Naive thymus-derived CD4-positive, alpha-beta T cell (primary cell): Measurements from ENCODE around the gene CCT6A. TPM values are rescaled to one million over a fixed set of nuclear protein-coding genes. Genes with fewer than 3 reads are reported as not detected.
"Not testable (repeated sequence)": the region's sequence is repeated elsewhere in the genome, so short reads cannot be mapped to it uniquely, and the experiment has no call there.

Source experiments
- ATAC-seq: fragments of 150-1000 bp; cut with Tn5 transposase; 2 replicates; pipeline ENCODE4 v1.10.0; 2021; ENCODE audit warnings: mild to moderate bottlenecking, moderate library complexity
- CTCF ChIA-PET: fragments of 350-600 bp; sonication (Branson Sonifier 250); formaldehyde crosslinking; loops from one replicate; lab custom pipeline; 2021; ENCODE audit warnings: antibody characterized with exemption; lab: Charles Lee
- POLR2A ChIA-PET: fragments of 350-600 bp; sonication (Branson Sonifier 250); formaldehyde crosslinking; loops from one replicate; lab custom pipeline; 2021; ENCODE audit warnings: antibody characterized with exemption, inconsistent platforms; lab: Charles Lee
- DNase-seq, 9 donors: peaks; one replicate each; pipeline versions ENCODE4 v3.0.0 to v3.0.0-alpha.2; 2020 to 2022; ENCODE audit warnings: mixed read lengths in 1 of 9
- H3K27ac ChIP-seq: one replicate; pipeline ENCODE4 v1.7.0; 2013; ENCODE audit warnings: mild to moderate bottlenecking, low read depth, low read length, moderate library complexity
- H3K27me3 ChIP-seq, 2 donors: one replicate each; pipeline ENCODE4 v1.7.0; 2013; ENCODE audit warnings: low read length in 2 of 2, mild to moderate bottlenecking in 2 of 2, moderate library complexity in 2 of 2; ENCODE audit not compliant: control insufficient read depth in 2 of 2, insufficient read depth in 2 of 2
- H3K36me3 ChIP-seq, 3 experiments: 1 replicate in 2 of 3; 2 replicates in 1 of 3; pipeline ENCODE4 v1.7.0; 2013; ENCODE audit warnings: low read length in 3 of 3, mild to moderate bottlenecking in 3 of 3, moderate library complexity in 1 of 3; ENCODE audit not compliant: insufficient read depth in 3 of 3, control insufficient read depth in 2 of 3
- H3K4me1 ChIP-seq, 2 donors: one replicate each; pipeline ENCODE4 v1.7.0; 2013; ENCODE audit warnings: low read length in 2 of 2, mild to moderate bottlenecking in 2 of 2, moderate library complexity in 1 of 2; ENCODE audit not compliant: control insufficient read depth in 2 of 2, insufficient read depth in 2 of 2
- H3K4me3 ChIP-seq: 2 replicates; pipeline ENCODE4 v1.7.0; 2013; ENCODE audit warnings: mild to moderate bottlenecking, low read length
- H3K9me3 ChIP-seq, 3 experiments: 1 replicate in 2 of 3; 2 replicates in 1 of 3; pipeline ENCODE4 v1.7.0; 2013; ENCODE audit warnings: low read length in 3 of 3; ENCODE audit not compliant: control insufficient read depth in 2 of 3
- H3K27ac Mint-ChIP-seq, 9 donors: one replicate each; pipeline ENCODE4 v1.8.0; 2020 to 2022; ENCODE audit warnings: mixed read lengths in 9 of 9, mild to moderate bottlenecking in 8 of 9, moderate library complexity in 5 of 9, inconsistent platforms in 2 of 9
- H3K27me3 Mint-ChIP-seq, 5 donors: one replicate each; pipeline ENCODE4 v1.8.0; 2021 to 2022; ENCODE audit warnings: mixed read lengths in 5 of 5, mild to moderate bottlenecking in 1 of 5
- H3K36me3 Mint-ChIP-seq, 5 donors: one replicate each; pipeline ENCODE4 v1.8.0; 2020 to 2022; ENCODE audit warnings: mixed read lengths in 5 of 5, mild to moderate bottlenecking in 3 of 5, inconsistent platforms in 1 of 5
- H3K4me1 Mint-ChIP-seq, 7 donors: one replicate each; pipeline ENCODE4 v1.8.0; 2020 to 2022; ENCODE audit warnings: mixed read lengths in 7 of 7, mild to moderate bottlenecking in 3 of 7, inconsistent platforms in 1 of 7
- H3K4me3 Mint-ChIP-seq, 10 donors: one replicate each; pipeline ENCODE4 v1.8.0; 2020 to 2022; ENCODE audit warnings: mild to moderate bottlenecking in 10 of 10, mixed read lengths in 10 of 10, moderate library complexity in 6 of 10, inconsistent platforms in 2 of 10
- H3K9me3 Mint-ChIP-seq, 11 donors: one replicate each; pipeline ENCODE4 v1.8.0; 2020 to 2022; ENCODE audit warnings: mixed read lengths in 11 of 11, mild to moderate bottlenecking in 4 of 11, inconsistent platforms in 1 of 11, moderate library complexity in 1 of 11
- intact Hi-C, 2 donors: fragments of 100-400 bp; cut with micrococcal nuclease; formaldehyde crosslinking; loops; one replicate each; pipeline ENCODE4 v1.15.1; 2023
- polyA plus RNA-seq, 2 donors: library from polyadenylated mRNA; unstranded; fragments of 300-500 nt; fragmentation: Illumina TruSeq; gene quantifications; one replicate each; pipeline ENCODE4 v1.2.3, GENCODE V29; 2021
- total RNA-seq, 6 experiments: library from RNA in 5 of 6; stranded (reverse) in 5 of 6; gene quantifications; 1 replicate in 5 of 6; 2 replicates in 1 of 6; pipeline ENCODE4 v1.2.3 and lab custom pipeline; 2021 to 2026

Gene CCT6A
- total and polyA plus RNA-seq, 7 experiments from 2014 or later: 38.7 to 143 (median 62.4) TPM

DNA sequence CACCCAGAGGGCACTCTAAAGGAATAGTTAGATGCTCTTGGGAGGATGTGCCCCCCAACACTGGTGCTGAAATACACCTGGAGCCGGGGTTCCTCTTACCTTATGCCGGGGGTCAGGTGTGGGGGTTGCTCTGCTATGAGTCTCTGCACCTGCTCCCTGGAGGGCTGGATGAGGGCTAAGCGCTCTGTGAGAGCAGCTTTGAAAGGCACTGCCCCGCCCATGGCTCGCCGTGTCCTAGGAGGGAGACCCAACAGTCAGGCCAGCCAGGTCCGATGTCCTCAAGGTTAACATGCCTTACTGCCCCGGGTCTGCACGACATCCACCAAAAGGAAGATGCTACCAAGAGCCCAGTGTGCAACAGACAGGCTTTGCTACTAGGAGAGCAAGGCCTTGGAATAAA, 32.1 kb upstream of the CCT6A start:
- H3K36me3 Mint-ChIP-seq: peaks cover 0 to 16% (median 5%) of the 10 kb centered on the region in 5 donors
- ChIA-PET CTCF (no interaction called here), POLR2A (no interaction called here)
- Histone ChIP-seq H3K36me3 (peaks cover 0 to 5% (median 0%) of the 10 kb centered on the region in 3 experiments), H3K27ac (no peak overlapping the region), H3K4me1 (no peaks in the 10 kb centered on the region), H3K4me3 (no peak overlapping the region), H3K9me3 (no peaks in the 10 kb centered on the region), H3K27me3 (no peaks in the 10 kb centered on the region)
- no peak overlapping the region for H3K4me3 Mint-ChIP-seq
- no peaks in the 10 kb centered on the region for H3K9me3 Mint-ChIP-seq
- no peaks in the 10 kb centered on the region for H3K4me1 Mint-ChIP-seq
- H3K27me3 Mint-ChIP-seq: no peaks in the 10 kb centered on the region
- no peak overlapping the region for H3K27ac Mint-ChIP-seq
- no peak for ATAC-seq
- DNase-seq: no peak
- intact Hi-C loops: no loop called here

DNA sequence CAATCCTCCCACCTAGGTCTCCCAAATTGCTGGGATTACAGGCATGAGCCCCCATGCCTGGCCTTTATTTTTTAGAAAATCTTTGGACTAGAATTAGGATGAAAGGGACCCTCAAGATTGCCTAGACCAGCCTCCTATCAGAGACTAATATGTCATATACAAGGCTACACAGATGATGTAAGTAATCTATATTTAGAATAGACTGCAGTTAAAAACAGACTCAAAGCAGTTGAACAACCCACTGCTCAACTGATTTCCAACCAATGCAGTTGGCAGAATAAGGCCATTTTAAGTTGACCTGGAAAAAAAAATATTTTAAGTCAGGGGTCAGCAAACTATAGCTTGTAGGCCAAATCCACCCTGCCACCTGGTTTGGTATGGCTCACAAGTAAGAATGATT, 28.1 kb upstream of the CCT6A start:
- POLR2A ChIA-PET: no interaction called here
- Mint-ChIP-seq H3K4me1 (peaks cover 0 to 2% (median 0%) of the 10 kb centered on the region in 7 donors), H3K9me3 (no peaks in the 10 kb centered on the region), H3K27me3 (no peaks in the 10 kb centered on the region), H3K36me3 (peaks cover 0 to 20% (median 8%) of the 10 kb centered on the region in 5 donors), H3K27ac (no peak overlapping the region), H3K4me3 (no peak overlapping the region)
- Histone ChIP-seq H3K36me3 (peaks cover 0 to 5% (median 0%) of the 10 kb centered on the region in 3 experiments), H3K4me3 (no peak overlapping the region), H3K9me3 (no peaks in the 10 kb centered on the region), H3K27me3 (no peaks in the 10 kb centered on the region), H3K4me1 (no peaks in the 10 kb centered on the region), H3K27ac (no peak overlapping the region)
- ATAC-seq (no peak), DNase-seq (no peak)
- intact Hi-C loops: no loop called here
- CTCF ChIA-PET: no interaction called here

DNA sequence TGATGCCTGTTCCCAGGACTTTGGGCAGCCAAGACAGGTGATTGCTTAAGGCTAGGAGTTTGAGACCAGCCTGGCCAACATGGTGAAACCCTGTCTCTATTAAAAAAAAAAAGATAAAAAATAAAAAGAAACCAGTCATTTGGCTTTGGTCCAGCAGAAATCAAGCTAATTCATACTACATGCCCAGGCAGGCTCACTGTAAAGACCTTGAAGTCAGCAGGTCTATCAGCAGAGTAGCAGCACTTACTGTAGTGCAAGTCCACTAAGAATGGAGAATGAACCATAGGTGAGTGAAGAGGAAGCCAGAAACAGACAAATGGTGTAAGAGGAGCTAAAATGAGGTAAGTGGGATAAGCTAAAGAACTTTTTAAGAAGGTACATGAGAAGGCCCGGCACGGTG, 25.0 kb upstream of the CCT6A start:
- DNase-seq (no peak), ATAC-seq (no peak)
- H3K27ac Mint-ChIP-seq: no peak overlapping the region
- Histone ChIP-seq H3K27ac (no peak overlapping the region), H3K4me1 (no peaks in the 10 kb centered on the region), H3K36me3 (no peaks in the 10 kb centered on the region), H3K4me3 (no peak overlapping the region), H3K9me3 (no peaks in the 10 kb centered on the region), H3K27me3 (no peaks in the 10 kb centered on the region)
- H3K9me3 Mint-ChIP-seq: no peaks in the 10 kb centered on the region
- H3K4me1 Mint-ChIP-seq: peaks cover 0 to 5% (median under 1%) of the 10 kb centered on the region in 7 donors
- ChIA-PET CTCF (no interaction called here), POLR2A (no interaction called here)
- H3K36me3 Mint-ChIP-seq: peaks cover 0 to 9% (median 7%) of the 10 kb centered on the region in 5 donors
- H3K27me3 Mint-ChIP-seq: no peaks in the 10 kb centered on the region
- intact Hi-C loops: no loop called here
- no peak overlapping the region for H3K4me3 Mint-ChIP-seq

DNA sequence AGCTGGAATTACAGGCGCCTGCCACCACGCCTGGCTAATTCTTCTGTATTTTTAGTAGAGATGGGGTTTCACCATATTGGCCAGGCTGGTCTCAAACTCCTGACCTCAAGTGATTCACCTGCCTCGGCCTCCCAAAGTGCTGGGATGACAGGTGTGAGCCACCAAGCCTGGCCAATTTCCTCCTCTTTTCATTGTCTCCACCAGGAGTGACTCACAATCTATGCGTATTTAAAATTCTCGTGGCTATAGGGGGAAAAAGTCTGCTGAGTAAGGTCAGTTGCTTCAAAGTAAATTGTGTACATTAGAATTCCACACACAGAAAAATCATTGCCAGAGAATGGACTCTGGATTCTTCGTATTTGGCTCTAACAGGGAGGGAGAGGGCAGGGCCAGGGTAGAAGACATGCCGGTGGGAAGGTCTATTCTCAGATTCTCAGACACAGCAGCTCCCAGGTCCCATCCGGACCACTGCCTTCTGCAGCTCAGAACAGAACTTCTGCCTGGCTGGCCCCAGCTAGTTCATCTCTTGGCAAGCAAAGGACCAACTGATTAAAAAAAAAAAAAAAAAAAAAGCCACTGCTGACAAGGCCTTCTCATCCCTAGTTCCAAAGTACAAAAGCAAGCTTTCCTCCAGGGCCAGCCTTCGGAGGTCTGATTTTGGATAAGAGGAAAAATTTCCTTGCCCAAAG, 22.5 kb upstream of the CCT6A start:
- Histone ChIP-seq H3K4me1 (no peaks in the 10 kb centered on the region), H3K9me3 (no peaks in the 10 kb centered on the region), H3K4me3 (no peak overlapping the region), H3K27ac (no peak overlapping the region), H3K27me3 (no peaks in the 10 kb centered on the region), H3K36me3 (no peaks in the 10 kb centered on the region)
- no peaks in the 10 kb centered on the region for H3K27me3 Mint-ChIP-seq
- peaks cover 5 to 15% (median 15%) of the 10 kb centered on the region in 7 donors for H3K4me1 Mint-ChIP-seq
- no peaks in the 10 kb centered on the region for H3K9me3 Mint-ChIP-seq
- intact Hi-C loops: no loop called here
- DNase-seq: no peak
- H3K36me3 Mint-ChIP-seq: peaks cover 0 to 9% (median 6%) of the 10 kb centered on the region in 5 donors
- ChIA-PET POLR2A (no interaction called here), CTCF (interaction anchor here (0.7 to 0.8 kb wide), 2 partner anchors 11 to 23 kb away, joined by 5 read pairs; no protein-coding TSS in a partner anchor)
- no peak overlapping the region for H3K4me3 Mint-ChIP-seq
- no peak for ATAC-seq
- H3K27ac Mint-ChIP-seq: no peak overlapping the region

DNA sequence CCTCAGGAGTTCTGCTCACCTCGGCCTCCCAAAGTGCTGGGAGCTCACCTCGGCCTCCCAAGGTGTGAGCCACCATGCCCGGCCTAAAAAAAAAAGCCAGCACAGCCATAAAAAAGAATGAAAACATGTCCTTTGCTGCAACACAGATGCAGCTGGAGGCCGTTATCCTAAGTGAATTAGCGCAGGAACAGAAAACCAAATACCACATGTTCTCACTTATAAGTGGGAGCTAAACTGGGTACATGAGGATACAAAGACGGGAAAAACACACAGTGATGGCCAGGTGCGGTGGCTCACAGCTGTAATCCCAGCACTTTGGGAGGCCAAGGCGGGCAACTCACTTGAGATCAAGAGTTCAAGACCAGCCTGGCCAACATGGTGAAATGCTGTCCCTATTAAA, 21.2 kb upstream of the CCT6A start:
- ChIA-PET POLR2A (no interaction called here), CTCF (no interaction called here)
- H3K4me1 Mint-ChIP-seq: peaks cover 5 to 18% (median 15%) of the 10 kb centered on the region in 7 donors

DNA sequence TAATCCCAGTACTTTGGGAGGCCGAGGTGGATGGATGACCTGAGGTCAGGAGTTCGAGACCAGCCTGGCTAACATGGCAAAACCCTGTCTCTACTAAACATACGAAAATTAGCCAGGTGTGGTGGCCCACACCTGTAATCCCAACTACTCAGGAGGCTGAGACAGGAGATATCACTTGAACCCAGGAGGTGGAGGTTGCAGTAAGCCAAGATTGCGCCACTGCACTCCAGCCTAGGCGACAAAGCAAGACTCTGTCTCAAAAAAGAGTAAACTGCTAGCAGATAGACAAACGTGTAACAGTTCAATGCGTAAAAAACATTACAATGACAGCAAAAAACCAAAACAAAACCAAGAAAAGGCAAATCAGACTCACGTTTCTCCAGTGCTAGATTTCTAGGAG, 20.0 kb upstream of the CCT6A start:
- Mint-ChIP-seq H3K27ac (peak overlapping the region in 4 of 9 donors; percentile 11 to 75 (median 35)), H3K4me1 (peaks cover 5 to 18% (median 15%) of the 10 kb centered on the region in 7 donors), H3K4me3 (peak overlapping the region in 3 of 10 donors; percentile 19 to 38 (median 21))
- intact Hi-C loops, H3K27me3 ChIP-seq, ATAC-seq, H3K4me1 ChIP-seq, DNase-seq, H3K9me3 ChIP-seq, H3K36me3 Mint-ChIP-seq, H3K27ac ChIP-seq, CTCF ChIA-PET, POLR2A ChIA-PET, H3K4me3 ChIP-seq, H3K9me3 Mint-ChIP-seq, H3K27me3 Mint-ChIP-seq, H3K36me3 ChIP-seq: not testable (repeated sequence)

More for the DNA sequence above, 21.2 kb upstream of the CCT6A start:
- no peak overlapping the region for H3K27ac Mint-ChIP-seq
- H3K4me1 ChIP-seq: no peaks in the 10 kb centered on the region
- DNase-seq: no peak
- intact Hi-C loops: no loop called here
- no peaks in the 10 kb centered on the region for H3K9me3 ChIP-seq
- no peaks in the 10 kb centered on the region for H3K9me3 Mint-ChIP-seq
- no peak for ATAC-seq
- no peaks in the 10 kb centered on the region for H3K27me3 Mint-ChIP-seq
- H3K36me3 Mint-ChIP-seq: peaks cover 0 to 8% (median 5%) of the 10 kb centered on the region in 5 donors
- H3K4me3 Mint-ChIP-seq: no peak overlapping the region
- no peak overlapping the region for H3K27ac ChIP-seq
- no peak overlapping the region for H3K4me3 ChIP-seq
- no peaks in the 10 kb centered on the region for H3K36me3 ChIP-seq
- H3K27me3 ChIP-seq: no peaks in the 10 kb centered on the region

DNA sequence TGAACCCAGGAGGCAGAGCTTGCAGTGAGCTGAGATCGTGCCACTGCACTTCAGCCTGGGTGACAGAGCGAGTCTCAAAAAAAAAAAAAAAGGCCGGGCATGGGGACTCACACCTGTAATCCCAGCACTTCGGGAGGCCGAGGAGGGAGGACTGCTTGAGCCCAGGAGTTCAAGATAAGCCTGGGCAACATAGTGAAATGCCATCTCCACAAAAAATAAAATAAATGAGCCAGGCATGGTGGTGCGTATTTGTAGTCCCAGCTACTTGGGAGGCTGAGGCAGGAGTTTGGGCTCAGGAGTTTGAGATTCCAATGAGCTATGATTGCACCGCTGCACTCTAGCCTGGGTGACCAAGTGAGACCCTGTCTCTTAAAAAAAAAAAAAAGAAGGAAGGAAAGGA, 19.0 kb upstream of the CCT6A start:
- H3K9me3 Mint-ChIP-seq, H3K27me3 ChIP-seq, H3K27ac ChIP-seq, H3K36me3 Mint-ChIP-seq, H3K4me3 ChIP-seq, DNase-seq, POLR2A ChIA-PET, ATAC-seq, H3K4me1 ChIP-seq, H3K9me3 ChIP-seq, H3K36me3 ChIP-seq, CTCF ChIA-PET, H3K27me3 Mint-ChIP-seq: not testable (repeated sequence)
- Mint-ChIP-seq H3K4me1 (peaks cover 5 to 18% (median 15%) of the 10 kb centered on the region in 7 donors), H3K4me3 (peak overlapping the region in 7 of 10 donors; percentile 5 to 84 (median 33)), H3K27ac (peak overlapping the region in 1 of 9 donors; percentile 56)
- intact Hi-C loops: loop anchor here in 1 of 2 donors (2.0 kb wide), 2 partner anchors 32 to 42 kb away; partner anchors contain the start of gene SUMF2
